ENCODE data around the gene NCOA7. TPM values are rescaled to one million over a fixed set of nuclear protein-coding genes. Genes with fewer than 3 reads are reported as not detected.
"Not testable (repeated sequence)": the region's sequence is repeated elsewhere in the genome, so short reads cannot be mapped to it uniquely, and the experiment has no call there.

The NCOA7 gene
- total RNA-seq, 1 donor from 2014 or later: 12.5 TPM

DNA sequence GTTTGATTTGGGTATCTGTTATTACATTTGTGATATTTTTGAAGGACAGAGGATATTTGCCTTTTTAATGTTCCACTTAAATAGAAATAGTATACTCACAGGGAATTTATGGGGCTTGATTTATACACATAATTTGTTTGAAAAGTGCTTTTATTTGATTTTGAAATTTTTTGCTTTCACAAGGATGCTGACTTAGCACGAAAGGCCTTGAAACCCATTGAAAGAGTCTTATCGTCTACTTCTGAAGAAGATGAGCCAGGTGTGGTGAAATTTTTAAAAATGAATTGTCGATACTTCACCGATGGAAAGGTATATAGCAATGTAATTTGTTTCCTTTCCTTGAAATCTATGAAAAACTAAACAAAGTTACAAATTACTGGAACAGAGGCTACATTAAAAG is 91.5 kb downstream of the NCOA7 start:
- no peak for DNase-seq (ENCODE audit: missing footprints)
- intact Hi-C loops (cut with DNase I): no loop called here
- ATAC-seq: no peak

DNA sequence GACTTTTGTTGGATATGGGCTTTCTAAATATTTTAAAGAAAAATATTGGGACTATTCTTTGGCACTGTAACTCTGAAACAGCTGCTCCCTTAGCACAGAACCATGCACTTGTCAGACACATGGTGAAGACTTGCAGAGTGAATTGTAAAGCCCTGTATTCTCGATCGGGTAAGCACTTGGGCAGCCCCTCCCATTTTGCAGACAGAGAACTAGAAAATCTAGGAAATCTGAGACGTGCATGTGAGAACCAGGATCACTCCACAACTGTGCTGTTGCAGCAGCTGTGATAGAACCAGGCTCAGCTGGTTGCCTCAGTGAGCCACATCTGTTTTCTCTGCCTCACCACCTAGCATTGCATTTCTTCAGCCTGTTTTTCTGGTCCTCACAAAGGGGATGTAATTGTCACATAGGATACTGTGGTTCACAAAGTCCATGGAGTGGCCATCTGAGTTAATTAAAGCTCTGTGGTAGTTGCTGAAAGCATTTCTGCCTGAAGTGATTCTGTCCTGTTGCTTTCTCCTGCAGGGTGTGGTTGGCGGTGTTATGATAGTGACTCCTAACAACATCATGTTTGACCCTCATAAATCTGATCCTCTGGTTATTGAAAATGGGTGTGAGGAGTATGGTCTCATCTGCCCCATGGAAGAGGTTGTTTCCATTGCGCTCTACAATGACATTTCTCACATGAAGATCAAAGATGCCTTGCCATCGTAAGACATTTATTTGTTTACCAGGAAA is 94.0 kb downstream of the NCOA7 start:
- intact Hi-C loops (cut with DNase I): no loop called here
- ATAC-seq: no peak

DNA sequence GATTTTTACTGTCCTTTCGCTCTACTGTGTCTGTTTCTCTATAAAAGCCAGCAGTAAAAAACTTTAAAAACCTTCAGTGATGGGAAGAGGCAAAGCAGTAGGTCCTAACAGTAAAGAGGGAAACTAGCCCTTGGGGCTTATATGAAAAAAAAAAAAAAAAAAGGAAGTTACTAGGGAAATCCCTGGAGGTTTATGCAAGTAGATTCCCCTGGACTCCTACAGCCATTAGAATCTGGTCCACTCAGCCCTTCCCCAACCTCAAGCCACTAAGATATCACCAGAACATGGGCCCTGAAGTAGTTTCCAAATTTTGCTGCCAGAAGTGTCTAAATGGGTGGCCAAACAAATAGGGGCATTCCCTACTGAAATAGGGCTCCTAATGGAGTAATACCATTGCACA is 95.3 kb downstream of the NCOA7 start:
- intact Hi-C loops (cut with DNase I): no loop called here
- ATAC-seq (no peak), DNase-seq (ENCODE audit: missing footprints) (no peak)

More for the DNA sequence above, 94.0 kb downstream of the NCOA7 start:
- DNase-seq (ENCODE audit: missing footprints): no peak

DNA sequence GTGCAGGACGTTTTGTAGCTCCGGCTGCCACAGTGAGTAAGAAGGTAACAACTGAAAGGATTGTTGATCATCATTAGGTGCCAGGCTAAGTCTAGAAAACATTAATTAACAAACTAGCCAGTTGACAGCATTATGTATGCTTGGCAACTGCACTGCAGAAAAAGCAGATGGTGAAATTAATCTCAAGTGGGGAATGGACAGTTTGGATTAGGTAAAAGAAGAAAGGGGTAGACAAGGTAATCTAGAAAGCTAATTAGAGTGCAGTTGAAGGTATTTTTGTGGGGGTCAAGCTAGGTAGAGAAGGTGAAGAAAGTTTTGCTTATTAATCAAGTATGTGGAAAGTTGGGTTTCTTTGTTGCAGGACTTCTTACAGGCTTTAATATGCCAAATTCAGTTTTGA is 96.2 kb downstream of the NCOA7 start:
- no peak for ATAC-seq
- intact Hi-C loops (cut with DNase I): no loop called here

DNA sequence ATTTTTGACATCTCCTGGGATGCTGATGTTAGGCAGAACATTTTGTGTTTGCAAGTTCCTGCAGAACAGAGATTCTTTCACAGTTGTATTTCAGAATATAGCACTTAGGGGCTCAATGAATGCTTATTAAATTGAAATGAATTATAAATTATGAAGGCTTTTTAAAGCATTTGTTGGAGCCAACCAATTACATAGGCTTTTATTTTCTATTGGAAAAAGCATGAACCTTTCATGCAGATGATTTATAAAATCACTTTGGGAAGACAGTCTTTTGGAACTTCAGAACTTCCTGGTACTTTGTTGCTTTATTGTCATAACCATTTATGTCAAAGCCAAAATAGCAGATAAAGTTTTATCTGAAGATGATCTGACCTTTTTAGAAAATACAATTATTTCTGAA is 96.6 kb downstream of the NCOA7 start:
- DNase-seq (ENCODE audit: missing footprints): no peak
- intact Hi-C loops (cut with DNase I): no loop called here

More for the DNA sequence above, 96.2 kb downstream of the NCOA7 start:
- no peak for DNase-seq (ENCODE audit: missing footprints)

DNA sequence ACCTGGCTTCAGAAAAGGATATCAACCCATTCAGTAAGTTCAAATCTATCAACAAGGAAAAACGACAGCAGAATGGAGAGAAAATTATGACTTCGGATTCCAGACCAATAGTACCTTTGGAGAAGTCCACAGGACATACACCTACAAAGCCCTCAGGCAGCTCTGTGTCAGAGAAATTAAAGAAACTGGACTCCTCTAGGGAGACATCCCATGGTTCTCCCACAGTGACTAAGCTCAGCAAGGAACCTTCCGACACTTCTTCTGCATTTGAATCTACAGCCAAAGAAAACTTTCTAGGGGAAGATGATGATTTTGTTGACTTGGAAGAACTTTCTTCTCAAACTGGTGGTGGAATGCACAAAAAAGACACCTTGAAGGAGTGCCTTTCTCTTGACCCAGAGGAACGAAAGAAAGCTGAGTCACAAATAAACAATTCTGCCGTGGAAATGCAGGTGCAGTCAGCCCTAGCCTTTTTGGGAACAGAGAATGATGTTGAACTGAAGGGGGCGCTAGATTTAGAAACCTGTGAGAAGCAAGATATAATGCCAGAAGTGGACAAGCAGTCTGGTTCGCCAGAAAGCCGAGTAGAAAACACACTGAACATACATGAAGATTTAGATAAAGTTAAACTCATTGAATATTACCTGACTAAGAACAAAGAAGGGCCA is 98.4 kb downstream of the NCOA7 start:
- intact Hi-C loops (cut with DNase I): no loop called here
- no peak for ATAC-seq
- DNase-seq (ENCODE audit: missing footprints): no peak

More for the DNA sequence above, 96.6 kb downstream of the NCOA7 start:
- no peak for ATAC-seq

DNA sequence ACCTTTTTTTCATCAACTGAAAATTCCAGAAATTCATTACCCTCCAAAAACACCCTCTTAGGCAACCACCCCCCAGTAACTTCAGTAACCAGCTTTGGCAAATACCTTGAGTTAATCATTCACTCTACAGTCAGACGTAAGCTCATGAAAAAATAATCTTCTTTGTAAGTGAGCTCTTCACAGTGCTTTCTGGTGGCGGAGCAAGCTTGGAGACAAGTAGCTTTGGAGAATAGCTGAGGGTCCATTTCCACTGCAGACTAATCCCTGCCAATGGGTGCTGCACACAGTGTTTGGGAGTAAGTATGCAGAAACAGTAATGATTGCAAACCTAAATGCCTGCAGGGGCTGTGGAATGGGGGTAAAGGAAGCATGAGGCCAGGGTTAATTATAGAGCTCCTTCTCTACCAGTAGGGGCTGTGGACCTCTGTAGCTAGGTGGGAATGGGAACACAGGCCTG is 109.0 kb downstream of the NCOA7 start:
- intact Hi-C loops (cut with DNase I): no loop called here
- no peak for ATAC-seq

DNA sequence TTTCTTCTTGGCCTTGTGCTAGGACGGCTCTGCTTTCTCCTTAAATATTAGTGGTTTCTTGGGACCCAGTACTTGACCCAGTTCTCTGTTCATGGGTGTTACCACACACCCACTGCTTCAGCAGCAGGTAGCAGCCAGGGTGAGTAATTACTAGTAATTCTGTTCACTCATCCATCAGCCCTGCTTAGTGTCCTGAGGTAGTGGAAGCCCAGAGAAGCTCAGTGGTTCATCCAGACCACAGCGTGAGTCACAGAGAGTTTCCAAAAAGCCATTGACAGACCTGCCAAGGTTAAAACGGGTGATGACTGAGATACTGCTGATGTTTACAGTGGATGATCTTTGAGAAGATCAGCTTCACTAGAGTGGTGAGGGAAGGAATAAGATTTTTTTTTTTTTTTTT is 114.1 kb downstream of the NCOA7 start:
- intact Hi-C loops (cut with DNase I): no loop called here
- no peak for ATAC-seq
- DNase-seq (ENCODE audit: missing footprints): no peak

More for the DNA sequence above, 109.0 kb downstream of the NCOA7 start:
- DNase-seq (ENCODE audit: missing footprints): no peak

DNA sequence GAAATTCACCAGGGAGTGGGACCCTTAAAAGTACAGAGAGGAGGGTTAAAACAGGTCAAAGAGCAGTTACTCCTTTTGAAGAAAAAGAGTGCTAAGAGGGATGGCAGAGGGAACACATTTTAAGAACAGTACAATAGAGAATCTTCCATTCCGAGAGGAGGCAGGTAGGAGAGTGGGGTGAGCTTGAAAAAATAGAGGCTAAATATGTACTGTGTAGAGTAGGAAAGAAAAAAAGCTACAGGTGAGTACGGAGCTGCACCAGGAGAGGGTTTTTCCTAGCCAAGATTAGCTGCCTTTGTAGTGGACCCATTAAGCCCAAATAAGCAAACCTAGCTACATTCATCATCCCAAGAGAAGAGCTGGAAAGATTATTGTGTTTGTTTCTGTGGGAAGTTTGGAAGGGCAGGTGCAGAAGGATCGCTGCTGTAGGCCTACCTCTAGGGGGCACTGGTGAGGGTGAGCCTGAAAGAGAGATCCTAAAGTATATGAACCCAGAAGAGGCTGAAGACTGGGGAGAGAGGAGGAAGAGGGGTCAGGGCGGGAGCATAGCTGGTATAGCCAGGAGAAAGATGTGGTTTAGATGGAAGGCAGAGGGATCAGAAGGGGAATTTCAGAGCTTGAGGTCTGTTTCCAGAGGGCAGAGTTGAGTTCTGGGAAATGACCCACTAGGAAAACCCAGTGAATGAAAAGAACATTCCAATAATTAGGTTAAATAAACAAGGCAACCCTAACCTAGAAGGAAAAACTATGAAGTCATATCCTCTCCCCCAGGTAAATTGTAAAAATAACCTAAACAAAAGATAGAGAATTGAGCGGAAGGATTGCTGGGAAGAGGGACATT is 115.6 kb downstream of the NCOA7 start:
- ATAC-seq (no peak), DNase-seq (ENCODE audit: missing footprints) (no peak)
- intact Hi-C loops (cut with DNase I): no loop called here

DNA sequence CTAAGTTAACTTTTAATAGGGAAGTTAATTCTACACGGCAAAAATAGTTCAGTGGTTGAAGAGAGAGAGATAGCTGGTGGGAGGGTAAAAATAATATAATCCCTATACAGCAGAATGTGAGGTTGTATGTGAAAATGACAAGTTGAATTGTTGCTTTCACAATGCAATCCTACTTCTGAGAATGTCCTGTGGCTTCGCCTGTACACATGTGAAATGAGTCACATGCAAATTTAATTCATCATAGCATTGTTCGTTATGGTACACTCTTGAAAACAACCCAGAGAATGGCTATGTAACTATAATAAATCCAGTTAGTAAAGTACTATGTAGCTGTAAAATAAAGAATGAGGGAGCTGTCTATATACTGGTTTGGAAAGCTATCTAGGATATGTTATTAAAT is 119.8 kb downstream of the NCOA7 start:
- DNase-seq (ENCODE audit: missing footprints) (no peak), ATAC-seq (no peak)
- intact Hi-C loops (cut with DNase I): no loop called here

DNA sequence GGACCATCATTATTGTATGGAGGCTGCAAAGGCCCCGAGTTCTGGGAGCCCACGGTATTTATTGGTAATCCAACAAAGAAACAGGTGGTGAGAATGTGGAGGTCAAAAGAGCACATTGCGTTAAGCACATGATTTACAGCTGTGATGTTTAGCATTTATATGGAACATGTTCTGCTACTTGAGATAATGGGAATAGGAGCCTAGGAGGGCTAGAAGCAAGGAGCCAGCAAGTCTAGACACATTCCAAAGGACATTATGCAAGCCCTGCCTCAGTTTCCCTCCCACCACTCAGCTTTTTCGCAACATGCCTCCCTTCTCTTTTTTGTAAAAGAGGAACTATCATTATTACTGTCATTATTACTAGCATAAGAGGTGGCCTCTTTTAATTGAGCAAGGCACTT is 120.3 kb downstream of the NCOA7 start:
- DNase-seq (ENCODE audit: missing footprints); ATAC-seq; intact Hi-C loops (cut with DNase I): not testable (repeated sequence)

DNA sequence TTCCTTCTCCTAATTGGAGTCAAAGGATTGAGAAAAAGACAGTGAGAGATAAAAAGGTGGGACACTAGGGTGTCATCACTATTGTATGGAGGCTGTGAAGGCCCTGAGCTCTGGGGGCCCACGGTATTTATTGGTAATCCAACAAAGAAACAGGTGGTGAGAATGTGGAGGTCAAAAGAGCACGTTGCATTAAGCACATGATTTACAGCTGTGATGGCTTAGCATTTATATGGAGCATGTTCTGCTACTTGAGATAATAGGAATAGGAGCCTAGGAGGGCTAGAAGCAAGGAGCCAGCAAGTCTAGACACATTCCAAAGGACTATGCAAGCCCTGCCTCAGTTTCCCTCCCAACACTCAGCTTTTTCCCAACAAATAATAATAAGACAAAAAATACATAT is 121.7 kb downstream of the NCOA7 start:
- intact Hi-C loops (cut with DNase I); ATAC-seq; DNase-seq (ENCODE audit: missing footprints): not testable (repeated sequence)

DNA sequence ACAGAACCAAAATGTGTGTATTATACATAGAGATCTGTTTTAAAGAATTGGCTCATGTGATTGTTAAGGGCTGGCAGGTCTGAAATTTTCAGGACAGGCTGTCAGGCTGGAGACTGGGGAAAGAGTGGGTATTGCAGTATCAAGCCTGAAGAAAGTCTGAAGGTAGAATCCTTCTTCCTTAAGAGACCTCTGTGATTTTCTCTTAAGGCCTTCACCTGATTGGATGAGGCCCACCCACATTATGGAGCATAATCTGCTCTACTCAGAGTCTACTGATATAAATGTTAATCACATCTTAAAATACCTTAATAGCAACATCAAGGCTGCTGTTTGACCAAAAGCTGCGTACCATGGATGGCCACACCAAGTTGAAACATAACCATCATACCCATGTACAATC is 122.4 kb downstream of the NCOA7 start:
- DNase-seq (ENCODE audit: missing footprints) (no peak), ATAC-seq (no peak)
- intact Hi-C loops (cut with DNase I): no loop called here

DNA sequence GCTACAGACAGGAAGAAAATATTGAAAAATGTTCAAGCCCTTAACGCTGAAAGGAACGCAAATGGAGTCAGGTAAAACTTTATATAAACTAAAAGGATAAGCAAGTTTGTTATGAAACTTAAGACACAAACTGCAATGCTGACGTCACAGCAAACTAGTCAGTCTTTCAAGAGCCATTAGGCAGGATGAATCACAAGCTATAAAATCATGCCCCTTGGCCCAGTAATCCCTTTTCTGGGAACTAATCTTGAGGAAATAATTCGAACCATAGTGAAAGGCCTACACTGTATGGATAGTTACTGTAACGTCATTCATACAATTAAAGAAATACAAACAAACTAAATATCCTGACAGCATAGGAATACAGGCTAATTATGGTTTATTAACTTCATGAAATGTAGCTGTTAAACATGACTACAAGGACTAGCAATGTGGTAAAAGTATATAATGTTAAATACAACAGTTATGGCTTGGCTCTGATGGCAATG is 123.1 kb downstream of the NCOA7 start:
- intact Hi-C loops (cut with DNase I): no loop called here
- no peak for ATAC-seq
- DNase-seq (ENCODE audit: missing footprints): no peak

DNA sequence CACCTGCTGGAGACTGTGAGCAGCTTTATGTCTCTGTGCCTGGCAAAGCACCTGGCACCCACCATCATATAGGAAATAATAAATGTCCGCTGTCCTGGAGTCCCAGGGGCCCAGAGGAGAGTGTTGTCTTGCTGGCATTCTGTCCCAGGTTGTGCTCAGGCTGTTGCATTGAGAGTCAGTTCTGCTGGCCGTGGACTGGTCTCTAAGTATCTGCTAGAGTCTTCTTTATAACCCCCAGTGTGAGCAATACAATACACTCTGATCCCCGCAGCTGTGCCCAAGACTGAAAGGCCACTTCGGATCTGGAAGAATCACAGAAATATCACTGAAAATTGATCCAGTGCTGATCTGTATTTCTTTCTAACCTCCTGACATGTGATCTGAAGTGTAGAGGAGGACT is 127.5 kb downstream of the NCOA7 start:
- intact Hi-C loops (cut with DNase I): no loop called here
- DNase-seq (ENCODE audit: missing footprints) (no peak), ATAC-seq (peak; percentile 4)

DNA sequence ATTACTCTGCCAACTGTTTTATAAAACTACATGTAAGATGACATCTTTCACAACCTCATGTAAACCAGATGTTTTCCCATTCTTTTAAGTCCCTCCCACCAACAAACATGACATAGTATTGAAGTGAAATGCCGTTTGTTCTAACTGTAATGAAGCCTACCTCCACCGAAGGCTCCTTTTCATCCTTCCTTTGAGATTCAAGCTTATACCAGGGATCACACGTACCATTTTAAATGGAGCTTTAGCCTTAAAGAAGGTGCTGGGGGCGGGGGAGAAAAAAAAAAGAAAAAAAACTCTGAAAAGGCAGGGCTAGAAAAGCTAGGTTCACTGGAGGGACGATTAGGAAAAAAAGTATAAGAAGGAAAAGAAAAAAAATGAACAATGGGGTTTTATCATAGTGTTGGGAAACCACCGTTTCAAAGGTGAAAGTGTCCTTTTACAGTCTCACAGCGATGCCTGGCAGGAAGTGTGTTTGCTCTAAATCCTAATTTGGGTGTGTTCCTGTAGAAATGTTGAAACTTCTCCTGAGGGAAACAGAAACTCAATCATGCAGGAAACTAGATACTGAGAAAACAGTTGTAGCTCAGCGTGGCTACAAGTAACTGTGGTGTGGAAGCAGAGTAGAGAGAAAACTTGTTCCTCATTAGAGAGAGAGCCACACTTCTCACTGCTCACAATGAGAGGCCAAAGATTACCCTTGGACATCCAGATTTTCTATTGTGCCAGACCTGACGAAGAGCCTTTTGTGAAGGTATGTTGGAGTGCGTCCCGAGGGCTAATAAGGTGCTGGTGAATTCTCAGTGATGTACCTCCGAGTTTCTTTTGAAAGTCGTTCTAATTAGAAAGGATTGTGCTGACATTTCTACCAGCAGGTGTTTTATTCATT is 128.2 kb downstream of the NCOA7 start:
- peak; percentile 88 for ATAC-seq
- intact Hi-C loops (cut with DNase I): no loop called here
- DNase-seq (ENCODE audit: missing footprints): no peak

DNA sequence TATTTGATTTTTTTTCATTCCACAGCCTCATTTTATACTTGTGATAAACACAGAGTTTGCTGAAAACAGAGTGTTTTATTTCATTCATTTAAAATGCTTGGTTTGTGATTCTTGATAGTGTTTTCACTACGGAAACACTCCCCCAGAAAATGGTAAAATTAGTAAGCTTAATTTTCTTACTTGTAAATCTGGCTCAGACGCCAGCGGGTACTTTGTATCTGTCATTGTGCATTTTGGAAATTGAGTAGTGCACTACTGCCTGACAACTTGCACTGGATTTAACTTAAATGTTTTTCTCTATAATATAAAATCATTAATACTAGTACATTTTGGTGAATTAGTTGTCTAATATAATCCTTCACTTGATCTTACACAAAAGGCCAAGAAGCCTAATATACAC is 128.9 kb downstream of the NCOA7 start:
- ATAC-seq (no peak), DNase-seq (ENCODE audit: missing footprints) (no peak)
- intact Hi-C loops (cut with DNase I): no loop called here

DNA sequence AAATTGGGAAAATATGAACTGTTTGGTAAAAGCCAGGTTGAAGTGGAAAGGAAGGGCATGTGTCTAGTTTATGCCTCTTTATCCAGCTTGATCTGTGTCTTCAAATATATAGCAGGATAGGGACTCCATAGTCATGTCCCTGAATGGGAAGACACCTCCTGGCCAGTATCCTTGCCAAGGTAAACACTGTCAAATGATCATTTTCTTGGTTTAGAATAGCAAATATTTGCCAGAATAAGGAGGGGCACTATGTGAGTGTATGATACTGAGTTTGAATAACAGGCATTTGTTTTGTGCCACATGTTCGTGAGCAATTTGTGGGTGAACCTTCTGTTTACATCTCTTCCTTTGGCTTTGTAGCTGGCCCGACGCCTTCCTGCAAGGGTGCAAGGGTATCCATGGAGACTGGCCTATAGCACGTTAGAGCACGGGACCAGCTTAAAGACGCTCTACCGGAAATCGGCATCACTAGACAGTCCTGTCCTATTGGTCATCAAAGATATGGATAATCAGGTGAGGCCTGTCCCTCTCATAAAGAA is 131.6 kb downstream of the NCOA7 start:
- ATAC-seq: no peak
- intact Hi-C loops (cut with DNase I): no loop called here
- DNase-seq (ENCODE audit: missing footprints): no peak

Data from Right ventricle myocardium inferior (tissue), 1 donor.